ENCODE results near the gene B4GALT5. TPM values are rescaled to one million over a fixed set of nuclear protein-coding genes. Genes with fewer than 3 reads are reported as not detected.

B4GALT5 gene
- total RNA-seq, 4 donors from 2014 or later, result 4.2 to 10.3 (median 7.1) TPM

DNA sequence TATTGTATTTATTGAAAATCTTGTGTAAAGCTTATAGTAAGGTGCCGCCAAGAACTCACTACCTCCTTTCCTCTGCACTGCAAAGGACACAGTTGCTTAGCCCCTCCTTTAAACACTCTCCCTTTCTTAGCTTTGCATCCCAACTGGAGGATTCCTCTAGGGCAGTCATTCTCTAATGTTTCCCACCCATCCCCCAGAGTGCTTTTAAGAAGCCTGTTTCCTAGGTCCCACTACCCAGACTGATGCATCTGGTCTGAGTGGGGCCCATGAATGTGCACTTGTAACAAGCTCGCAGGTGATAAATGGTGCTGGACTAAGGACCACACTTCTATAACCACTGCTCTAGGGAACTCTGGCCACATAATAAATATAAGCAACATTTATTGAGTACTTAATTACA, 55.2 kb downstream of the B4GALT5 start:
- no peak overlapping the region for H3K4me3 ChIP-seq (ENCODE audit: low read depth, poor library complexity, severe bottlenecking)
- TF ChIP-seq, protein P1, sequence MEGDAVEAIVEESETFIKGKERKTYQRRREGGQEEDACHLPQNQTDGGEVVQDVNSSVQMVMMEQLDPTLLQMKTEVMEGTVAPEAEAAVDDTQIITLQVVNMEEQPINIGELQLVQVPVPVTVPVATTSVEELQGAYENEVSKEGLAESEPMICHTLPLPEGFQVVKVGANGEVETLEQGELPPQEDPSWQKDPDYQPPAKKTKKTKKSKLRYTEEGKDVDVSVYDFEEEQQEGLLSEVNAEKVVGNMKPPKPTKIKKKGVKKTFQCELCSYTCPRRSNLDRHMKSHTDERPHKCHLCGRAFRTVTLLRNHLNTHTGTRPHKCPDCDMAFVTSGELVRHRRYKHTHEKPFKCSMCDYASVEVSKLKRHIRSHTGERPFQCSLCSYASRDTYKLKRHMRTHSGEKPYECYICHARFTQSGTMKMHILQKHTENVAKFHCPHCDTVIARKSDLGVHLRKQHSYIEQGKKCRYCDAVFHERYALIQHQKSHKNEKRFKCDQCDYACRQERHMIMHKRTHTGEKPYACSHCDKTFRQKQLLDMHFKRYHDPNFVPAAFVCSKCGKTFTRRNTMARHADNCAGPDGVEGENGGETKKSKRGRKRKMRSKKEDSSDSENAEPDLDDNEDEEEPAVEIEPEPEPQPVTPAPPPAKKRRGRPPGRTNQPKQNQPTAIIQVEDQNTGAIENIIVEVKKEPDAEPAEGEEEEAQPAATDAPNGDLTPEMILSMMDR (IDR thresholded peaks at IDR 0.05), result no peak
- TF ChIP-seq POLR2A (IDR thresholded peaks at IDR 0.05), result no peak
- intact Hi-C loops (cut with DNase I; ENCODE audit: low total_unique reads), result no loop called here
- 88 to 95% methylated on average over 2 of the region's 2 CpGs for WGBS, 2 donors
- DNase-seq (ENCODE audit: low spot score in 2 of 2), result no peak

DNA sequence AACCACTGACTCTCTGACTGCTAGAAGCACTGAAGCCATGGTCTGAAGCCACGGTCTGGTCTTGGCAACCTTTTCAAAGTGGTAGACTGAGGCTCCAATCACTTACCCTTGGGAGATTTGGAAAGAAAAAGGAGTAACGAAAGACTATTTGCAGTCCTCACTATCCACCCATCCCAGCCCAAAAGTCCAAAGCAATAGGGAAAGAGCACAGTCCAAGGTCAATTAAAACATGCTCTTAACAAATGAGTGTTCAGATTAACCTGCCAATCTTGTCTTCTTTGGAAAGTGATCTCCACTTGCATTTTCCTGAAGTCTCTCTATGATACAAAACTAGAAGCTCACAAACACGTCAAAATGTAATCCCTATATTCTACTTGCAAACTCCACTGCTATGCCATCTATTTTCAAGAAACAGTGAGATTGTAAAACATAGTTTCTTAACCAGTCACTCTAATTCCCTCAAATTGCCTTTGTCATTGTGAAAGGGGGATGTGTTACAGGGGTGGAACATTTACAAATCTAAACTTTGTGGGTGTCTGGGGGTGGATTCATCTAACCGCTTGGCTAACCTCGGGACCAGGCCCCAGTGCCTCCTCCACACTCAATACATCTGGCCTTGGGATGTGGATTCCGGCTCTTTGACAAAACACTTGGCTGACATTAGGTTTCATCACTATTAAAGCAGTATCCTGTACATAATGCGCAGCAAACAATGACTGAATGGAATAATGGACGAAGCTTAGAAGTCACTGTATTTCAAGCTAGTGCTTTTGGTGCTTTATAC, 56.4 kb downstream of the B4GALT5 start:
- DNase-seq (ENCODE audit: low spot score in 2 of 2), result no peak
- 62 to 71% methylated on average over 8 of the region's 8 CpGs for WGBS, 2 donors
- intact Hi-C loops (cut with DNase I; ENCODE audit: low total_unique reads), result no loop called here

DNA sequence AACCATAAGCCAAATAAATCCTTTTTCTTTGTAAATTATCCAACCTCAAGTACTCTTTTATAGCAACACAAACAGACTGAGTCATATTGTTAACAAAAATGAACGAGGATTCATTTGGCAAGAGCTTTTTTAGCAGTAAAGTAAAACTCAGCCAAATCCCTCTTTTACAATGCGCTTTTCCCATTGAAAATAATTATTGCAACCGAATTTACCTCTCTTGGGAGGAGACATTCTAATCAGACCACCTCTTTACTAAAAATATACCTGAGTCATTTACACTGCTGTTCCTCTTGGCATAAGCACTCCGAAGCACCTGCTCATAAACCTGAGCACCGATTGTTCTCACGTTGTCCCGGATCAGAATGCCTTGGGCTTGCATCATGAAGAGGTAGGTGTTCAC, 57.4 kb downstream of the B4GALT5 start:
- no peak overlapping the region for H3K4me3 ChIP-seq (ENCODE audit: low read depth, poor library complexity, severe bottlenecking)
- 50 to 63% methylated on average over 7 of the region's 7 CpGs for WGBS, 2 donors
- no peak for DNase-seq (ENCODE audit: low spot score in 2 of 2)
- no peak for TF ChIP-seq POLR2A (IDR thresholded peaks at IDR 0.05)
- TF ChIP-seq, protein P1 (IDR thresholded peaks at IDR 0.05), result no peak
- intact Hi-C loops (cut with DNase I; ENCODE audit: low total_unique reads), result no loop called here

More for the DNA sequence above, 56.4 kb downstream of the B4GALT5 start:
- H3K4me3 ChIP-seq (ENCODE audit: low read depth, poor library complexity, severe bottlenecking), result no peak overlapping the region
- TF ChIP-seq, protein P1 (IDR thresholded peaks at IDR 0.05), result no peak
- no peak for TF ChIP-seq POLR2A (IDR thresholded peaks at IDR 0.05)

DNA sequence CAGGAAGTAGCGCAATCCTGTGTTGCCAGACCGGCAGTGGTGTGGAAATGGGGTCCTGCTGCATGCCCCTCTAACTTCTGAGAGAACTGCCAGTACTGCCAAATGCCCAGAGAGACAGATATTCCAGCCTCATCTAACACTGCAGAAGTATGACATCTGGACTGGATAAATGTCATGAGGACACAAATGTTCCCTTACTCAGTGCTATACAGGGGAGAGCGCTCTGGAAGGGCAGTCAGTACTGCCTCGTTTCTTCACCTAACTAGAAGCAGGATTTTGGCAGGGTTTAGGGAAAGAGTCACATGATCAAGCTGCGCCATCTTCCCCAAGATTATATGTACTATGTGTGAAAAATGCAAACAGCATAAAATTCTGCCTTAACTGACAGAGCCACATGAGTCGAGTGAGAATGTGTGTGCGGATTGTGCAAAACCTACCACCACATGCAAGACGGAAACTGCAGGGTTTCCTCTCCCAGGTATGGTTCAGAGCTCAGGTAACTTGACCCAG, 59.7 kb downstream of the B4GALT5 start:
- no peak for DNase-seq (ENCODE audit: low spot score in 2 of 2)
- intact Hi-C loops (cut with DNase I; ENCODE audit: low total_unique reads), result no loop called here
- H3K4me3 ChIP-seq (ENCODE audit: low read depth, poor library complexity, severe bottlenecking), result no peak overlapping the region
- TF ChIP-seq, protein P1 (IDR thresholded peaks at IDR 0.05), result no peak
- no peak for TF ChIP-seq POLR2A (IDR thresholded peaks at IDR 0.05)
- WGBS, 2 donors, result 79 to 94% methylated on average over 8 of the region's 8 CpGs

DNA sequence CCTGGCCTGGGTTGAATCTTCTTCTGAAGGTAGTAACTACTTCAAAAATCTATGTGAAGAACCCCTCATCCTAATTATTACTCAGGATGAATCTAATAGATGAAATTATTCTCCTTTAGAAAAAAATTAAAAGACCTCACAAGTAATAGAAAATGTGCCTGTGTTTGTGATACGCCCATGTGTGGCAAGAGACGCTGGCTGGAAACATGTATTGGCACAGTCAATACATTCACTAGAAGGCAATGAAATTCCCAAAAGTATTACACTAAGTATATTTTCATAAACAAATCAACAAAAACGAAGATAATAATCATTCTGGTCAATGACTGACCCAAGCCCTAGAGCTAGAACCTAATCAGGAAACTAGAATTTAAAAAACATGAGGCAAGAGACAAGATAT, 64.0 kb downstream of the B4GALT5 start:
- 67 to 70% methylated on average over 3 of the region's 3 CpGs for WGBS, 2 donors
- no peak overlapping the region for H3K4me3 ChIP-seq (ENCODE audit: low read depth, poor library complexity, severe bottlenecking)
- no peak for DNase-seq (ENCODE audit: low spot score in 2 of 2)
- intact Hi-C loops (cut with DNase I; ENCODE audit: low total_unique reads), result no loop called here
- TF ChIP-seq POLR2A (IDR thresholded peaks at IDR 0.05), result no peak
- TF ChIP-seq, protein P1 (IDR thresholded peaks at IDR 0.05), result no peak

Measured in lower leg skin (tissue), 4 donors.